GM20000 (cell line): ENCODE results near the gene EFCC1.
"Not testable (repeated sequence)": the region's sequence is repeated elsewhere in the genome, so short reads cannot be mapped to it uniquely, and the experiment has no call there.

ENCODE experiments used
- DNase-seq: peaks from one replicate; pipeline ENCODE4 v3.0.0; 2012; ENCODE audit warnings: low spot score
- TF ChIP-seq, protein P1 (sequence below): IDR thresholded peaks from 2 replicates; pipeline ENCODE4 v1.5.1; 2012; ENCODE audit warnings: mild to moderate bottlenecking, control low read depth; ENCODE audit errors: extremely low read depth, missing control alignments

EFCC1 gene

DNA sequence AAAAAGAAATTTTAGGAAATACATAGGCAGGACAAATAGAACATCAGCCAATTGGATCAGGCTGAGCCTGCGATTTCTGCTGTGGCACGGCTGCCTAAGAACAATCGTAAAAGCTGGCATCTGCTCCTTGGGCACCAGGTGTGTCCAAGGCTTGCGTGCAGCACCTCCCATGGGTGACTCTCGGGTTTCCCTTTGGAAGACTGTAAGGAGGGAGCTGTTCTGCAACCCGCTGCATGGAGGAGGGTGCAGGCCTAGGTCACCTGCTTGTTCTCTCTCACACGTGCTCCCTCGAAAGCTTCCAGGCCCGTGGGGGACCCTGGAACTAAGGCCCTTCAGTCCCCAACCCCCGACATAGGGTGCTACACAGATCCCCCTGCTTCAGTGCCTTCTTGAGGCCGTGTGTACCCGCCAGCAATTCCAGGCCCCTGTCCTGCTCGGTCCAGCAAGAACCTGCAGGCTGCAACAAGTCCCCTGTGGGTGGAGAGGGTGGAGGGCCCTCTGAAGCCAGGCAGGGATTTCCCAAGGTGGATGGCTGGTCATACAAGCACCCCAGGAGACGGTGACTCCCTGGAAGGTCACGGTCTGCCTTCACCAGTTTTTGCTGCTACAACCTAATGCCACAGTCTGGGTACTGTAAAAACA is 62.9 kb downstream of the EFCC1 start:
- TF ChIP-seq, protein P1, sequence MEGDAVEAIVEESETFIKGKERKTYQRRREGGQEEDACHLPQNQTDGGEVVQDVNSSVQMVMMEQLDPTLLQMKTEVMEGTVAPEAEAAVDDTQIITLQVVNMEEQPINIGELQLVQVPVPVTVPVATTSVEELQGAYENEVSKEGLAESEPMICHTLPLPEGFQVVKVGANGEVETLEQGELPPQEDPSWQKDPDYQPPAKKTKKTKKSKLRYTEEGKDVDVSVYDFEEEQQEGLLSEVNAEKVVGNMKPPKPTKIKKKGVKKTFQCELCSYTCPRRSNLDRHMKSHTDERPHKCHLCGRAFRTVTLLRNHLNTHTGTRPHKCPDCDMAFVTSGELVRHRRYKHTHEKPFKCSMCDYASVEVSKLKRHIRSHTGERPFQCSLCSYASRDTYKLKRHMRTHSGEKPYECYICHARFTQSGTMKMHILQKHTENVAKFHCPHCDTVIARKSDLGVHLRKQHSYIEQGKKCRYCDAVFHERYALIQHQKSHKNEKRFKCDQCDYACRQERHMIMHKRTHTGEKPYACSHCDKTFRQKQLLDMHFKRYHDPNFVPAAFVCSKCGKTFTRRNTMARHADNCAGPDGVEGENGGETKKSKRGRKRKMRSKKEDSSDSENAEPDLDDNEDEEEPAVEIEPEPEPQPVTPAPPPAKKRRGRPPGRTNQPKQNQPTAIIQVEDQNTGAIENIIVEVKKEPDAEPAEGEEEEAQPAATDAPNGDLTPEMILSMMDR = no peak
- no peak for DNase-seq

- DNase-seq = no peak
- TF ChIP-seq, protein P1 = no peak
Measured at GRCh38 chr3:129065016-129065719, 64.1 kb downstream of the EFCC1 start.

GRCh38 chr3:129065720-129066073 is 64.6 kb downstream of the EFCC1 start:
- TF ChIP-seq, protein P1 = no peak
- no peak for DNase-seq

GRCh38 chr3:129067719-129068118 is 66.6 kb downstream of the EFCC1 start:
- DNase-seq = not testable (repeated sequence)

GRCh38 chr3:129068291-129068886 is 67.3 kb downstream of the EFCC1 start:
- DNase-seq = no peak
- TF ChIP-seq, protein P1 = no peak

DNA sequence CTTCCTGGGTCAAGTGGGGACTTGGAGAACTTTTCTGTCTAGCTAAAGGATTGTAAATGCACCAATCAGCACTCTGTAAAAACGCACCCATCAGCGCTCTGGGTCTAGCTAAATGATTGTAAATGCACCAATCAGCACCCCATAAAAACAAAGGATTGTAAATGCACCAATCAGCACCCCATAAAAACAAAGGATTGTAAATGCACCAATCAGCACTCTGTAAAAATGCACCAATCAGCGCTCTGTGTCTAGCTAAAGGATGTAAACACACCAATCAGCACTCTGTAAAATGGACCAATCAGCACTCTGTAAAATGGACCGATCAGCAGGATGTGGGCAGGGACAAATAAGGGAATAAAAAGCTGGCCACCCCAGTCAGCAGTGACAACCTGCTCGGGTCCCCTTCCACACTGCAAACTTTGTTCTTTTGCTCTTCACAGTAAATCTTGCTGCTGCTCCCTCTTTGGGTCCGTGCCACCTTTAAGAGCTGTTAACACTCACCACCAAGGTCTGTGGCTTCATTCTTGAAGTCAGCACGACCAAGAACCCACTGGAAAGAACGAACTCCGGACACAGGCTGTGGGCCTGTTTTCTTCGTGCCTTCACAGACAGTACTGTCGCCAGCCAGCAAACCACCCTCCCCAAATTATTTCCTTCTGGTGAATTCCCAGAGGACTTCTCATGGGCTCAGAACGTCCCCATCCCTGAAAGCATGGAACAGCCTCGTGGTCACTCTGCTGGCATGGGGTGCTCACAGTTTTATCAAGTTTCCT is 68.4 kb downstream of the EFCC1 start:
- DNase-seq = not testable (repeated sequence)

GRCh38 chr3:129070086-129070885 is 69.2 kb downstream of the EFCC1 start:
- DNase-seq = no peak
- TF ChIP-seq, protein P1 = no peak
